Endometrial microvascular endothelial cells (primary cell): ENCODE results near the gene DEAF1. TPM values are rescaled to one million over a fixed set of nuclear protein-coding genes. Genes with fewer than 3 reads are reported as not detected.
"Not testable (repeated sequence)": the region's sequence is repeated elsewhere in the genome, so short reads cannot be mapped to it uniquely, and the experiment has no call there.

Experiments used
- in situ Hi-C: cut with HindIII; loops from 2 replicates; pipeline ENCODE4 v1.10.0; 2017; ENCODE audit warnings: low sequenced_read_pairs, low pct_unique_long_range_greater_than_20kb; ENCODE audit errors: inconsistent ontology term
- total RNA-seq: library from RNA; depleted of rRNA; stranded (reverse); fragments of >200 nt; gene quantifications from one replicate; pipeline ENCODE4 v1.2.3, GENCODE V29; 2015; ENCODE audit errors: inconsistent ontology term

The DEAF1 gene
- total RNA-seq = 28.2 TPM

GRCh38 chr11:694563-695287 lies at the start of gene DEAF1:
TSS of gene DEAF1 (minus strand) at chr11:695222. CDS start at chr11:695047, 175 bp downstream.
- in situ Hi-C loops = no loop called here

GRCh38 chr11:742571-743201 lies 47.7 kb upstream of the DEAF1 start:
- in situ Hi-C loops = no loop called here

GRCh38 chr11:742156-742546 lies 47.1 kb upstream of the DEAF1 start:
- in situ Hi-C loops = no loop called here

GRCh38 chr11:737899-738298 lies 42.9 kb upstream of the DEAF1 start:
- in situ Hi-C loops = not testable (repeated sequence)

- in situ Hi-C loops = no loop called here
Observed at GRCh38 chr11:737366-737765, 42.3 kb upstream of the DEAF1 start.

GRCh38 chr11:734541-734940 lies 39.5 kb upstream of the DEAF1 start:
- in situ Hi-C loops = not testable (repeated sequence)

- in situ Hi-C loops = no loop called here
Observed at GRCh38 chr11:733072-733471, 38.0 kb upstream of the DEAF1 start.

- in situ Hi-C loops = no loop called here
Observed at GRCh38 chr11:729492-730074, 34.6 kb upstream of the DEAF1 start.

GRCh38 chr11:728901-729491 lies 34.0 kb upstream of the DEAF1 start:
- in situ Hi-C loops = no loop called here

GRCh38 chr11:727859-728748 lies 33.1 kb upstream of the DEAF1 start:
- in situ Hi-C loops = no loop called here

GRCh38 chr11:727281-727701 lies 32.3 kb upstream of the DEAF1 start:
- in situ Hi-C loops = no loop called here

- in situ Hi-C loops = no loop called here
Observed at GRCh38 chr11:726278-727220, 31.5 kb upstream of the DEAF1 start.

GRCh38 chr11:725624-726202 lies 30.7 kb upstream of the DEAF1 start:
- in situ Hi-C loops = no loop called here

- in situ Hi-C loops = no loop called here
Observed at GRCh38 chr11:724778-725386, 29.9 kb upstream of the DEAF1 start.

GRCh38 chr11:724049-724777 lies 29.2 kb upstream of the DEAF1 start:
- in situ Hi-C loops = no loop called here

GRCh38 chr11:723120-723883 lies 28.3 kb upstream of the DEAF1 start:
- in situ Hi-C loops = no loop called here
